Amniotic stem cell (primary cell): ENCODE measurements around the gene SPATA16.
"Not testable (repeated sequence)": the region's sequence is repeated elsewhere in the genome, so short reads cannot be mapped to it uniquely, and the experiment has no call there.

Source experiments
- DNase-seq: peaks from one replicate; lab custom pipeline; 2025; lab: John Stamatoyannopoulos, UW

The SPATA16 gene

DNA sequence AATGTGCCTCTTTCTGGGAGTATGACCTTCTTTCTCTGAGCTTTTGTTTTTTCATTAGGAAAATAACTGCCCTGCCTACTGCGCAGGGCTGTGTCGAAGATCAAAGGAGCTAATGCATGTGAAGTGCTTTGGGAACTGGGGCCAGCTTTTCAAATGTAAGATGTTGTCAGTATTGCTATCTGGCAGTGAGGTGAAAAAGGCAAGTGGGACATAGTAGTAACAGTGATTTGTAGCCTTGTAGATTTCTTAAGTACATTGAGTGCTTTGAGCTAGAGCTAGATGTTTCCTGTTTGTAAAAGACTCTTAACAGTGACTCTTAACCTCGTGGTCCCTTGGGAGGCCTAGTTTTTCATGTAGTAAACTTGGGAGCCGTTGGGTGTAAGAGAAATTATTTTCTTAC lies 264.0 kb downstream of the SPATA16 start:
- no peak for DNase-seq

DNA sequence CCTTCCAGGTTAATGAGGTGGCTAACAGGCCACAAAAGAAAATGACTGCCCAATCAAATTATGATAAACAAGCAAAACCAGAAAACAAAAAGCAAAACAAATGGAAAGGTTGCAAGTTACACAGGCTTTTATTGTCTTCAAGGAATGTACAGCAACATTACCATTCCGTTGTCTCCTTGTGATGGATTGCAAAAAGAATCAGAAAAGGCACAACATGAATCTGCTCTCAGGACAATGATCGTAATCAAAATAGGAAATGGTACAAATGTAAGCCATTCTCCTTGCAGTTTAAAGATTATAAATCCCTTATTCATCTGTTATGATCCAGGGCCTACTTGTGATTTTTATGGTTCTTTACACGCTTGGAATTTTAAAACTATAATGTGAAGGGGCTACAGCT lies 264.7 kb downstream of the SPATA16 start:
- no peak for DNase-seq

DNA sequence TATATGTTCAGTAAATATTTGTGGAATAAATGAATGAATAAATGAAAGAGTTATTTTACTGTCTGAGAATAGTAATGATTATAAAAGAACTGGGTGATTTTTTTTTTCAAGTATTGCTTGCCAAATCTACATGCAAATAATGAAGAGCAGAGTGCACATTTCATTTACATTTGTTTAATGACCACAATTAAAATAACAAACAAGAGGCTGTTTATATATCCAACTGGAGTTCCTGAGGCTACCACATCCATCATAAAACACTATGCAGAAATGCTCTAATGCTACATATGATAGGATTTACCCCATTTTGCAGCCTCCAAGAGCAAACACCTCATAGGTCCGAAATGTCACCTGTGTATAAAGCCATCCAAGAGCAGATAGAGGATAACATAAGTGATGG lies 266.0 kb downstream of the SPATA16 start:
- DNase-seq: no peak

DNA sequence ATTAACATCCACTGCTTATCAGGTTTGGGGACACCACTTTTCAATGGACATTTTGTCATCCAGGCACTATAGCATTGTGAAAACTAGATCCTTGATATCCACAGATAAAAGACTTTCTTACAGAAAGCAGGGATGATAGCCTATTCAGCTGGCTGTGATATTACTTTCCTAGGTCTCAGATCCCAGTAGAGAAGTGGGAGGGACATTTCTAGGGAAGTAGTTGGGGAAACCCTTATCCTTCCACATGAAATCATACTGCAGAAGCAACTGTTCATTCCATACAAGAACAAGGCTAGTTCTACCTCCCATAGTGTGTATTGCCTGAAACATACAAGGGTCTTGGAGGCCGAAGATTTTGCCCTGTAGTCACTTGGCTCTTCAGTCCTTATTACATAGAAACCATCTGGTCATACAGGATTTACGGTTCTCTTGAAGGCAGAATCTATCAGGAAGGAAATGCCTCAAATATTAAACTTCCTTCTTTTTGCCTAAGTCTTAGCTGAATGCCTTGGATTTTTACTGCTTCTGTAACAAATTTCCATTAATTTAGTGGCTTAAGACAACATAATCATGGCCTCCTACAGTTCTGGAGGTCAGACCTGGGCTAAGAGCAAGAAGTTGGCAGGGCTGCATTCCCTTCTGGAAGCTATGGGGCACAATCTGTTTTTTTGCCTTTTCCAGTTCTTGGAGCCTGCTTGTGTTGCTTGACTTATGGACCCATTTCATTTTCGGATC lies 271.1 kb downstream of the SPATA16 start:
- no peak for DNase-seq

DNA sequence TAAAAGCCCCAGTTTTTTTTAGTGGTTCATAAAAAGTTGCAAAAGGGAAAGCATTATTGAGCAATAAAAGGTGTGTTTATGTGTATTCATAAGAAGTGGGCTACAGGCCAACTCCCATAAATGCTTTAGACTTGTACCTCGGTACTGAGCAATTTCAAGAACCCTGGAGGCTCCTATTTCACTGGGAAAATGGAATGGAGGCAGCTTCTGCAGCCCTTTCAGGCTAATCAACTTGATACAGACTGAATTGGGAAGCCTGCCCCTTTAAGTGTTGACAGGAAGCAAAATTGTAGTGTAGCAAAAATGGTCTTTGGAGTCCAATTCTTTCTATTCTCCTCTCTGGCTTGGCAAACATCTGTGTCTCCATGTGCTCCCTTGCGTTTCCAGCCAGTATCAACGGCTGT lies 271.7 kb downstream of the SPATA16 start:
- no peak for DNase-seq

DNA sequence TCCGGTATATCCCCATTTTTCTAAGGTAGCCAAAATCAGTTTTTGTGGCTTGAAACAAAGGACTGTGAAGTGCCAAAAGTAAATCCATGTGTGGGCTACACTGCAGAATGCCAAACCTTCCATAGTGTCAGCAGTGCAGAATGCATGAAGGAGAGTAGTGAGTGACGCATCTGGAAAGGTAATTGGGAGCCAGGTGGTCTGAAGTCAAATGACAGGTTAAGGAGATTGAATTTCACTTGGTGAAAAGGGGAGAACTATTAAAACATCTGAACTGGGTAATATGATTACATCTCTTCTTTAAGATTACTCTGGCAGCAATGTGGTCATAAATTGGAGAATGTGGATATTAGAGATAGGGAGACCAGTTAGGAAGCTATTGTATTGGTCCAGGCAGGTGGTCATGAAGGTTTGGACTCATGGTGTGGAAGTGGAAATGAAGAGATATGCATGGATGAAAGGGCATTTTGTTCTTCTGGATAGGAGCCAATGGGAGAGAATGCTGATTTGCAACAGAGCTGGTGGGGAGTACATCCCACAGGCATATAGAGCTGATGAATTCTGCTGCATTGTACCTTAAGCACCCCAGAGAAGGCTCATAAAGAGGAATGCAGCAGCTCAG lies 272.3 kb downstream of the SPATA16 start:
- DNase-seq: no peak

DNA sequence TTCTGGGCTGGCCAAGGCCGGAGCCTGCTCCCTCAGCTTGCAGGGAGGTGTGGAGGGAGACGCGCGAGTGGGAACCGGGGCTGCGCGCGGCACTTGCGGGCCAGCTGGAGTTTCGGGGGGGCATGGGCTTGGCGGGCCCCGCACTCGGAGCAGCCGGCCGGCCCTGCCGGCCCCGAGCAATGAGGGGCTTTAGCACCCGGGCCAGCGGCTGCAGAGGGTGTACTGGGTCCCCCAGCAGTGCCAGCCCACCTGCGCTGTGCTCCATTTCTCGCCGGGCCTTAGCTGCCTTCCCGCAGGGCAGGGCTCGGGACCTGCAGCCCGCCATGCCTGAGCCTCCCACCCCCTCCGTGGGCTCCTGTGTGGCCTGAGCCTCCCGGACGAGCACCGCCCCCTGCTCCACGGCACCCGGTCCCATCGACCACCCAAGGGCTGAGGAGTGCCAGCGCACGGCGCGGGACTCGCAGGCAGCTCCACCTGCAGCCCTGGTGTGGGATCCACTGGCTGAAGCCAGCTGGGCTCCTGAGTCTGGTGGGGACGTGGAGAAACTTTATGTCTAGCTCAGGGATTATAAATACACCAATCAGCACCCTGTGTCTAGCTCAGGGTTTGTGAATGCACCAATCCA lies 274.2 kb downstream of the SPATA16 start:
- DNase-seq: not testable (repeated sequence)

DNA sequence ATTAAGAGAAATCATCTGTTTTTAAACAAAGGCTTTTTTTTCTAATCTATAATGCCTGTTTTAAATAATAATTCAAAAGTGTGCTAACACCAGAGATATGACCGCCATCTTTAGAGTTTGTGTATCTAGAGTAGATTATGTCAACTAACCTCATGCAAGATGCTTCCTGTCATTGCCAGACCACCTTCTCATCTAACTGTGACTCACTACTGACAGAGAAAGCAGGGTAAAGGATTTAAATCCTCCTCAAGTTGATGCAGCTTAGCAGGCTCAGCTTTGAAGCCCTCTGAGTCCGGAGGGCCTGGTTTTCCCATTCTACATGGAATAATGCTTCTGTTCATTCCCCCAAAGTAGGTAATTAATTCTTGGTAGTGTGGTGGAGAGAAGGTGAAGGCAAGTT lies 282.0 kb downstream of the SPATA16 start:
- no peak for DNase-seq

DNA sequence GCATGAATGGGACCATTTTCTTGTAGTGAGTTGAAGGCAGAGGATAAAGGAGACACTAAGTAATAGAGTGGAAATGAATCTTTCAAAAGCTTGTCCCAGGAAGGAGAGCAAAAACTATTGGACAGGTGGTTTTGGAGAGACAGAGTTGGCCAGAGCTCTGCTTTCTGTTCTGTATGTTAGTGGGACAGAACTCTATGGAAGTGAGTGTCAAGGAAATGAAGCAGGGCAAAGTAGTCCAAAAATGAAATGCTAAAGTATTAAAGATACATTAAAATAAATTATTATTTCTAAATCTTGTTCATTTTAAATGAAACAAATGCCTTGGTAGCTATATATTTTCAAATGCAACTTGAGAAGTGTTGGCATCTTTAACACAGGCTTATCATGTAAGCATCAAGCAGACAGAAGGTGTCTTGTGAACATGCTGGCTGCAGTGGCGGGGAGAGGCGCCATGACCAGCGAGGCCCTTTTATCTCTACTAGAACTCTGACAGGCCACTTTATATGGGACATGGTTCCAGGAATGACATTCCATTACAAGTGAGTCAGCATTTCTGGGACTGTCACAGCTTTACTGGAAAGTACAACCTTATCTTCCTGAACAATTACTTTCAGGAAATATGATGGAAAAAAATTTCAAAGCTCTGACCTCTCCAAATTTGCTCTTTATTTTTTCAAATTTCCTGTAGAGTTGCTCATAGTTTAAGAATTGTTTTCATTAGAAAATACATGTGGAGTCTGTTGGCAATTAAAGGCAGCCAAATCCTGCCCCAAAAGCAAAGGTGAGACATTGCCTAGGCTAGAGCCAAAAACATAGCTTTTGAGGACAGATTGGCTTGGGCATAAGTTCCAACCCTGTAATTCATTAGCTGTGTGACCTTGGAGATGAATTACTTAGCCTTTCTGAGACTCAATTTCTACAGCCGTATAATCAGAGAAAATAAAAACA lies 284.0 kb downstream of the SPATA16 start:
- DNase-seq: no peak

DNA sequence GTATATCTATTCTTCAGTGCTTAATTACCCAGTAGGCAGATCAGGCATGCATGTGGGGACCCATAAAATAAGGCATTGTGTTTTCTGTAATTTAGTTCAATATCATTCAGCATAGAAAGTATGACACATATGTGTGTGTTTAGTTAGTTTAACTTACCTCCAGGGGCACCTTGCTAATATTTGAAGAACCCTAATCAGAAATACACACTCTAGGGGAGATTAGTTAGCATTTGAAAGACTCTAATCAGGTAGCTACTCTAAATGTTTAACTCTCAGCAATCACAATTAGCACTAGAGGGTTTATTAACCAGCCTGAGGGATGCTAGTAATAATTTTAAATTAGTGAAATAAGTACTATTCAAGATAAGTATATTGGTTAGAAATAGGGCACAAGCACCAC lies 286.0 kb downstream of the SPATA16 start:
- no peak for DNase-seq

DNA sequence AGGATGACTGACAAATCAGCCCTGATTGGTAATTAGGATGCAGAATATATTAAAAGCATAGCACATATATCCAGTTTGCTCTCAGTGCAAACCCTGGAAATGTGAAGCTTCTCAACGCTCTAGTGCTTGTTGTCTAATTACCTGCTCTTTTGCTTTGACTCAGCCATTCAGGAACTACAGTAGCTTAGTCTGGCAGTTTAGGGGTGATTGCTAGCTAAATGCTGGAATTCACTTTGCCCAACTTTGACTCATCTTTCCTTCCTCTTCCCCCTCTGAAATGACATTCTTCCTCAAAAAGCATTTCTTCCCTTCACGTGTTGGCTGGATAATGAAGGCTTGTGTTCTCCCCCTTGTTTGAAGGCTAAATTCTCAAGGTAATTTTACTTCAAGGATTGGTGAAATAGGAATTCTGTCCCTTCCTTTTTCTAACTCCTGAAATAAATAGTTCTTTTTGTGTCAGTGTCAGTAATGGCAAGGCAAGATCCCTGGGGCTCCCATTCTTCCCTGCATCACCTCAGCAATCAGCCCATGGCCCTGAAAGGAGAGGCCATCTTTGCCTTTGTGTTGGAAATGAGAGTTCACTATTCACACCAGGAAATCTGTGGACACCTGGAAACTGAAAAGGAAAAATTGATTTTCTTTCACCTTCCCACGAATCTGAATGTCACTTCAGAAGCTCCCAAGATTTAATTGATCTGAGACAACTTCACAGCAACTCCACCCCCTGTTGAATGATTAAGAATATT lies 286.9 kb downstream of the SPATA16 start:
- DNase-seq: no peak

DNA sequence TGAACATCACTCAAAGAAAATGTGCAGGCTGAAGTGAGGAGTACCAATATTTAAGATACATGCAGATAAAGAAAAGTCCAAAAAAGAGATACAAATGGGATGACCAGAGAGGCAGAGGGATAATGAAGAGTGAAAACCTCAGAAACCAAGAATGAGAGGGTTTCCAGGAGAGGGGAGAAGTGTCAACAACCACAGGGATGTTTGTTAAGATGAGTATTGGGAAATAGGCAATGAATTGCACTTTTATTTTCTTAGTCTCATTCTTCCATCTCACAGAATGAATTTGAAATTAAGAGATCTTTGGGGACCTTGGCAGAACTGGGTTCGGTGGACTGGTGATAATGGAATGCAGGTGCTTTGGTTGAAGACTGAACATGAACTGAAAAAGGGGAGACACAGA lies 288.0 kb downstream of the SPATA16 start:
- no peak for DNase-seq

DNA sequence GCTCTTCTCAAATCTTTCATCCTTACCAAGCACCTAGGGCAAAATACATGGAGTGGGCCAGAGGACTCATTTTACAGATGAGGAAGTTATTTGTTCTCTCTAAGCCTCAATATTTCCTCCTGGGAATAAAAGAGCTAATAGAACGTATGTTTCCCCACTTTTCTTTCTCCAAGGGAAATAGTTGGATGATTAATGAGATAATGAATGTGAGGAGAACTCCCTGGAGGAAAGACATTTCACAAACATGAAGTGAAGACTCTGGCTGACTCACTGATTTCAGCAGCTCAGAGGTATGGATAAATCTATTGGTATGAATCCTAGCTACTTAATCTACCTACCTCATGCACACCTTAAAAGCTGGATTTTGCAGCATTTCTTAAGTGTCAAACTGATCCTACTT lies 292.1 kb downstream of the SPATA16 start:
- no peak for DNase-seq

DNA sequence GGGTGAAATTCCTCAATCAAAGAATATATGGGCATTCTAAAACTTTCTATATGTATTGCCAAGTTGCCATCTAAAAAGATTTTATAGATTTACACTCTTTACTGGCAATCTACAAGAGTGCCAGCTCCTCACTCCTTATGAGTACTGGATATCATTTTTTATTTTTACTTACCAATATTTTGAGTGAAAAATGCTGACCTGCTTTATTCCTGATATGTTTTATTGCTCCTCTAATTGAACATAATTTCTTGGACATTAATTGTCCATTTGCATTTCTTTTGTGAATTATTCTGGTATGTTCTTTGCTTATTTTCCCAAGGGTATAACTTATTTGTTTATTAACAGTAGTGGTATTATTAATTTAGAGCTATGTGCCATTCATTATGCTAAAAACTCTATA lies 293.7 kb downstream of the SPATA16 start:
- DNase-seq: no peak

DNA sequence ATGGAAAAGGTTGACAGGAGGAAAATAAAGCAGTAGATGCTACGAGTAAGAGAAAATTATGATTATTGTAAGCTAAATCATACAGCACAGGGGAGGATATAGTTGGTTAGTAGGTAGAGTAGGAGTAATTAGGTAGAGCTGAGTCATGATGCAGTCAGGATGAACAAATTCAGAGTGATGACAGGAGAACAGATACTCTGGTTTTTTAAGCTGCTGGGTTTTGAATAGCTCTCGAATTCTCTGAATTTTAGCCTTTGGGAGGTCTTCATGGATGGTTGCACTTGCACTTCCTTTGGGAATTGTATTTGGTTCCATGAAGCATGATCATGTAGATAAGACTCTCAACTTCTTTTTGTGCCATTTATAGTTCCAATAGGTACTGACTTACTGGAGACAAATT lies 294.3 kb downstream of the SPATA16 start:
- DNase-seq: no peak

DNA sequence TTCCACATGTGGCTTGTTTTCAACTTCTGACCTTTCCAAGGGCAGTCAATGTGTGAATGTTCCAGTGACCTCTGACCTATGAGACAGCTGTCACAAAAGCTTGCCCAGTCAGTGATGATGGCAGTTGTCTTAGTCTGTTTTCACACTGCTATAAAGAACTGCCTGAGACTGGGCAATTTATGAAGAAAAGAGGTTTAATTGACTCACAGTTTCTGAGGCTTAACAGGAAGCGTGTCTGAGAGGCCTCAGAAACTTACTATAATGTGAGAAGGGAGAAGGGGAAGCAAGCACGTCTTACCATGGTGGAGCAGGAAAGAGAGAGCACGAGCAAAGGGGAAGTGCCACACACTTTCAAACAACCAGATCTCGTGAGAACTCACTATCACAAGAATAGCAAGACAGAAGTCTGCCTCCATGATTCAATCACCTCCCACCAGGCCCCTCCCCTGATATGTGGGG lies 294.9 kb downstream of the SPATA16 start:
- no peak for DNase-seq

DNA sequence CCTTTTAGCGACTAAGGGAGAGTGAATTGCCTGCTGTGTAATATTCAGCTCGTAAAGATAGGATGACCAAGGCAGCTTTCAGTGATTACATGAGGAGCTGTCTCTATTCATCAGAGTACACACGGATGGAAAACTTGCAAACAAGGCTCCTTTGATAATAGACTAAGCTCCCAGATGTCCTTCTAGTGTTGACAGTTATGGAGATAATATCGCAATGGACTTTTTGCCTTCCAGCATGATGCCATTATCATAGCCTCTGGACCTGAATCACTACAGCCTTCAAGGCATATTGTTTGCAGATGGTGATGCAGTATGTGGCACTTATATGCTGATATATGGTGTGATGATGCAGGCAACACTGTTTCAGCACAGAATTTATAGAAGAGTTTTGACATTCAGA lies 296.6 kb downstream of the SPATA16 start:
- no peak for DNase-seq

DNA sequence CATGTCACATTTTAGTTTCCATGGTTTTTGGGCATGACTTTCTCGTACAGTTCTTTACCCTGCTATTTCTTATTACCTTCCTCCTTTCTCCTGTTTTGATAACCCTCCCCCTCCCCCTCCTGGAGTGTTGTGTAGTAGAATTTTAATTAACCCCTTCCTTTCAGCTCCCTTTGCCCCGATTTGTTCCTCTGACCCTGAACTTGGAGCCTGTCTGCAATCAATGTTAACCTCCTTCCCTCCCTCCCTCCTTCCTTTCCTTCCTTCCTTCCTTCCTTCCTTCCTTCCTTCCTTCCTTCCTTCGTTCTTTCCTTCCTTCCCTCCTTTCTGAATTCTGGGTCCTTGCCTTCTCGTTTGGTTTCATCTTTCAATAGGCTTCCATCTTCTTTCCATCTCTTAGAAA lies 300.1 kb downstream of the SPATA16 start:
- DNase-seq: no peak

DNA sequence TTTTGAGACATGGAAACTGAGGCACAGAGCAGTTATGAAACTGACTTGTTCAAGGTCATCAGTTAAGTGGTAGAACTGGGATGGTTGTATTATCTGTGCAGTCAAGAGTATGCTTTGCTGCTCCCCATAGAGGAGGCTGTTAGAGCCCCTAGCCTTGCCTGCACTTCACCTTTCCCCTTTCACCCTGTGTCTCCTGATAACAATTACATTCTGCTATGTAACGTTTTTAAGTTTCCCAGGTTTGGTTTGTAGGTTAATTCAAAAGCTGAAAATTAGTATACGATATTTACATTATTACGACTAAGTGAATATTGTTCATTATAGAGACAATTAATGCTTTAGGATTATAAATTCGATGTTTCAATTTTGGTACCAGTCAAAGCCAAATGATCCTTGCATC lies 300.6 kb downstream of the SPATA16 start:
- DNase-seq: no peak

DNA sequence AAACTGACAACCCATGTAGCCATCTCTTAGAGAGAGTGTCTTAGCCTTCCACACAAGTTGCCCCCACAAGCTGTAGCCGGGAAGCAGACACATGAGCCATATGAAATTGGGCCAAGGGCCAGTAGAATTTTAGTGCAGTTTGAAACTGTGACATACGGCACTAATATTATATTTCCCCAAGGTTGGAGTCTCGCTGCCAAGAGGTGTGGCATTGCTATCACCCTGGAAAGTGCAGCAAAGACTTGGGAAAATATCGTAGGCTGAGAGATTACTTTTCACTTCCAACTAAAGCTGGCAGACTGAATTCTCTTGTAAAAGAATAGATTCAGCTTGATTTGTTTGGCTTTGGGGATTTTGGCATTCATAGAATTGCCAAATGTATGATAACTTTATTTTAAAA lies 301.4 kb downstream of the SPATA16 start:
- DNase-seq: no peak
